OCI-LY1 (cell line): Measurements from ENCODE around the gene CDC23.
"Not testable (repeated sequence)": the region's sequence is repeated elsewhere in the genome, so short reads cannot be mapped to it uniquely, and the experiment has no call there.

Source experiments
- H2AFZ ChIP-seq: fragments of 200-600 bp; sonication (generic), shearing (Covaris generic); 2 replicates; pipeline ENCODE4 v1.6.0; 2014; ENCODE audit warnings: antibody characterized with exemption, mild to moderate bottlenecking, low read length
- H3F3A ChIP-seq: fragments of 200-600 bp; sonication (generic), shearing (Covaris generic); 2 replicates; pipeline ENCODE4 v1.6.0; 2014; ENCODE audit warnings: mild to moderate bottlenecking, antibody characterized with exemption, low read length, moderate library complexity; ENCODE audit not compliant: insufficient read depth
- H3K27ac ChIP-seq: fragments of 200-600 bp; sonication (generic); 2 replicates; pipeline ENCODE4 v1.5.1; 2014; ENCODE audit warnings: low read length, mixed run types, mild to moderate bottlenecking, low read depth; ENCODE audit not compliant: poor library complexity, severe bottlenecking
- H3K27me3 ChIP-seq: fragments of 200-600 bp; sonication (generic); 2 replicates; pipeline ENCODE4 v1.6.0; 2014; ENCODE audit warnings: antibody characterized with exemption, mild to moderate bottlenecking, low read length, moderate library complexity; ENCODE audit not compliant: insufficient read depth
- H3K36me3 ChIP-seq: fragments of 200-600 bp; sonication (generic); 2 replicates; pipeline ENCODE4 v1.6.1; 2014; ENCODE audit warnings: mild to moderate bottlenecking, antibody characterized with exemption, low read length, moderate library complexity, mixed read lengths; ENCODE audit not compliant: insufficient read depth
- H3K4me1 ChIP-seq: fragments of 200-600 bp; sonication (generic); 2 replicates; pipeline ENCODE4 v1.5.1; 2014; ENCODE audit warnings: mild to moderate bottlenecking, low read length, moderate library complexity; ENCODE audit not compliant: insufficient read depth, severe bottlenecking
- H3K4me2 ChIP-seq: fragments of 200-600 bp; sonication (generic), shearing (Covaris generic); 2 replicates; pipeline ENCODE4 v1.6.1; 2014; ENCODE audit warnings: low read length
- H3K4me3 ChIP-seq: fragments of 200-600 bp; sonication (generic); 2 replicates; pipeline ENCODE4 v1.5.1; 2014; ENCODE audit warnings: low read length, low read depth, mild to moderate bottlenecking, mixed read lengths; ENCODE audit not compliant: poor library complexity, severe bottlenecking
- H3K79me2 ChIP-seq: fragments of 200-600 bp; shearing (Covaris generic); 2 replicates; pipeline ENCODE4 v1.6.1; 2016; ENCODE audit warnings: mixed run types, low read length, mixed read lengths; ENCODE audit not compliant: insufficient read depth
- H3K9ac ChIP-seq: fragments of 200-600 bp; sonication (generic), shearing (Covaris generic); 2 replicates; pipeline ENCODE4 v1.6.1; 2014; ENCODE audit warnings: mild to moderate bottlenecking, low read length, mixed read lengths
- H3K9me2 ChIP-seq: fragments of 200-600 bp; sonication (generic), shearing (Covaris generic); 2 replicates; pipeline ENCODE4 v1.6.1; 2014; ENCODE audit warnings: low read depth, mild to moderate bottlenecking, low read length, mixed read lengths
- H3K9me3 ChIP-seq: fragments of 200-600 bp; shearing (Covaris generic); 2 replicates; pipeline ENCODE4 v1.6.1; 2014; ENCODE audit warnings: low read length, mixed read lengths
- H4K20me1 ChIP-seq: fragments of 200-600 bp; sonication (generic), shearing (Covaris generic); 2 replicates; pipeline ENCODE4 v1.6.0; 2016; ENCODE audit warnings: mild to moderate bottlenecking, low read length; ENCODE audit not compliant: insufficient read depth
- CTCF ChIP-seq: fragments of 200-600 bp; sonication (generic), shearing (Covaris generic); IDR thresholded peaks from 2 replicates; pipeline ENCODE4 v1.5.1; 2017; ENCODE audit warnings: mild to moderate bottlenecking, antibody characterized with exemption, low read length, moderate library complexity, mixed read lengths
- EZH2 ChIP-seq: fragments of 200-600 bp; sonication (generic), shearing (Covaris generic); IDR thresholded peaks from 2 replicates; pipeline ENCODE4 v1.8.0; 2017; ENCODE audit warnings: borderline replicate concordance, mixed run types, mild to moderate bottlenecking, antibody characterized with exemption, low read length, moderate library complexity, mixed read lengths

CDC23 gene

DNA sequence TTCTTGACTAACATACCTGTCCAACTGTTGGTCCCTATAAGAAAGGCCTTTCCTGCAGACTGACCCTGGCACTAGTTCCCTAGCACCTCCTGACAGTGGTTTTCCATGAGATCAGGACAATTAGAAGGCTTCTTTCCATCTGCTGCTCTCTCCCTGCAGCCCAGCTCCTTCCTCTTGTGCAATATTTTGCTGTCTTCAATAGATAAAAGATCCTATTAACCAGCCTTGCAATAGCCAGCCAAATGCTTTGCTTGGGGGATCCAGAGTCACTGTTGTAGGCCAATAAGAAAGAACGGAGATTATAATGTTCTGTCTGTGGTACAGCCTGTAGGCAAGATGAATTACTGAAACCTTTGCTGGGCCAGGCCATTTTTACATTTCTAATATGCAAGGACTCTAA lies 55.5 kb downstream of the CDC23 start:
- Histone ChIP-seq H3K79me2 (no peaks in the 10 kb centered on the region), H3K4me2 (no peak overlapping the region), H3K36me3 (peaks cover 60% of the 10 kb centered on the region), H4K20me1 (no peaks in the 10 kb centered on the region), H2AFZ (no peak overlapping the region), H3F3A (no peaks in the 10 kb centered on the region), H3K27me3 (no peaks in the 10 kb centered on the region), H3K4me3 (no peak overlapping the region), H3K9me2 (no peaks in the 10 kb centered on the region), H3K9ac (no peak overlapping the region), H3K9me3 (no peaks in the 10 kb centered on the region), H3K4me1 (no peaks in the 10 kb centered on the region), H3K27ac (no peak overlapping the region)
- TF ChIP-seq EZH2 (no peak), CTCF (no peak)

DNA sequence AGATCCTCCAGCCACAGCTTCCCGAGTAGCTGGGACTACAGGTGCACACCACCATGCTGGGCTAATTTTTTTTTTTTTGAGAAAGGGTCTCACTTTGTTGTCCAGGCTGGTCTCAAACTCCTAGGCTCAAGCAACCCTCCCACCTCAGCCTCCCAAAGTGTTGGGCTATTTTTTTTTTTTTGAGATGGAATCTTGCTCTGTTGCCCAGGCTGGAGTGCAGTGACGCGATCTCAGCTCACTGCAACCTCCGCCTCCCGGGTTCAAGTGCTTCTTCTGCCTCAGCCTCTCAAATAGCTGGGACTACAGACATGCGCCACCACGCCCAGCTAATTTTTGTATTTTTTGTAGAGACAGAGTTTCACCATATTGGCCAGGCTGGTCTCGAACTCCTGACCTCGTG lies 57.1 kb downstream of the CDC23 start:
- H4K20me1 ChIP-seq, H2AFZ ChIP-seq, H3F3A ChIP-seq, H3K27ac ChIP-seq, H3K4me1 ChIP-seq, H3K9ac ChIP-seq, H3K4me2 ChIP-seq, H3K9me2 ChIP-seq, H3K9me3 ChIP-seq, H3K27me3 ChIP-seq, H3K79me2 ChIP-seq, H3K4me3 ChIP-seq: not testable (repeated sequence)
- peaks cover 46% of the 10 kb centered on the region for H3K36me3 ChIP-seq

DNA sequence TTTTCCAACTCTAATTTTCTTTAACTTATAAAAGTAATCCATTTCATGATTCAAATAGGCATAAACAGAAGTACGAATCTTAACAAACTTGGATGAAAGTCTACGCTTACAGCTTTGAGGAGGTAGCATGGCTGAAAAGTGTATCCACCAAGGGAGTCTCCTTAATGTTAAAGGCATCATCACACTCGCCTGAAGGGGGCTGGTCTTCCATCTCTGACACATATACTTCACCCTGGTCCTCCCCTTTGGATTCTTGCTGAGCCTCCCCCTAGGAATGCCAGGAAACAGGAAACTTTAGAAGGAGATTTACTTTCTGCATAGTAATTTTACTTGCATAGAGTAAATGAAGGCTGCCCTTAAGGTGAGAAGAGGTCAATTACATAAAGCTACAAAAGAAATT lies 63.6 kb downstream of the CDC23 start:
- Histone ChIP-seq H3K4me1 (no peaks in the 10 kb centered on the region), H3K36me3 (no peaks in the 10 kb centered on the region), H2AFZ (no peak overlapping the region), H3K9me3 (no peaks in the 10 kb centered on the region), H3K27ac (no peak overlapping the region), H4K20me1 (no peaks in the 10 kb centered on the region), H3K4me3 (no peak overlapping the region), H3K9me2 (no peaks in the 10 kb centered on the region), H3K27me3 (no peaks in the 10 kb centered on the region; the same call in 1 of the 2 replicates), H3K9ac (no peak overlapping the region), H3F3A (no peaks in the 10 kb centered on the region), H3K79me2 (no peaks in the 10 kb centered on the region), H3K4me2 (no peak overlapping the region)
- TF ChIP-seq EZH2 (no peak), CTCF (no peak)

DNA sequence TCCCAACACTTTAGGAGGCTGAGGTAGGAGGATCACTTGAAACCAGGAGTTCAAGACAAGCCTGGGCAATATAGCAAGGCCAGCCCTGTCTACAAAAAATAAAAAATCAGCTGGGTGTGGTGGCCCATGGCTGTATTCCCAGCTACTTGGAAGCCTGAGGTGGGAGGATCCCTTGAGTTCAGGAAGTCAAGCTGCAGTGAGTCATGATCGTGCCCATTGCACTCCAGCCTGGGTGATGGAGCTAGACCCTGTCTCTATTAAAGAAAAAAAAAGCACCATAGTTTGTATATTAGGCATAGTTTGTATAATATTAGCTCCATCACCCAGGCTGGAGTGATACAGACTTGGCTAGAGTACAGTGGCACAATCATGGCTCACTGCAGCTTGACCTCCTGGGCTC lies 64.3 kb downstream of the CDC23 start:
- Histone ChIP-seq H3K27ac (no peak overlapping the region), H3F3A (no peaks in the 10 kb centered on the region), H3K4me2 (no peak overlapping the region), H3K9me2 (no peaks in the 10 kb centered on the region), H3K27me3 (no peaks in the 10 kb centered on the region; the same call in 1 of the 2 replicates), H3K4me3 (no peak overlapping the region), H3K9ac (no peak overlapping the region), H2AFZ (no peak overlapping the region), H4K20me1 (no peaks in the 10 kb centered on the region), H3K36me3 (no peaks in the 10 kb centered on the region), H3K9me3 (no peaks in the 10 kb centered on the region), H3K79me2 (no peaks in the 10 kb centered on the region), H3K4me1 (no peaks in the 10 kb centered on the region)
- TF ChIP-seq CTCF (no peak), EZH2 (no peak)

DNA sequence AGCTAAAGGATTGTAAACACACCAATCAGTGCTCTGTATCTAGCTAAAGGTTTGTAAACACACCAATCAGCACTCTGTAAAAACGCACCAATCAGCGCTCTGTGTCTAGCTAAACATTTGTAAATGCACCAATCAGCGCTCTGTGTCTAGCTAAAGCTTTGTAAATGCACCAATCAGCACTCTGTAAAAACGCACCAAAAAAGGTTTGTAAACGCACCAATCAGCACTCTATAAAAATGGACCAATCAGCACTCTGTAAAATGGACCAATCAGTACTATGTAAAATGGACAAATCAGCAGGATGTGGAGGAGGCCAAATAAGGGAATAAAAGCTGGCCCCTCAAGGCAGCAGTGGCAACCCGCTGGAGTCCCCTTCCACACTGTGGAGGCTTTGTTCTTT lies 69.5 kb downstream of the CDC23 start:
- H3K9me2 ChIP-seq, H2AFZ ChIP-seq, H3K27ac ChIP-seq, H3K27me3 ChIP-seq, H3F3A ChIP-seq, H3K4me2 ChIP-seq, H4K20me1 ChIP-seq, H3K4me3 ChIP-seq, H3K36me3 ChIP-seq, H3K9me3 ChIP-seq, H3K9ac ChIP-seq, H3K79me2 ChIP-seq: not testable (repeated sequence)
- peaks cover 10% of the 10 kb centered on the region for H3K4me1 ChIP-seq
